Raji (cell line): ENCODE data around the gene NUP210.
A peak's percentile ranks its signal among the peaks of the same experiment; 100 is the strongest.

Experiments
- POLR2A ChIP-seq: IDR thresholded peaks from 2 replicates; pipeline ENCODE4 v1.6.1; 2011; ENCODE audit warnings: low read depth, low read length, control low read depth; ENCODE audit not compliant: insufficient read depth

The NUP210 gene

GRCh38 chr3:13336592-13336991, 83.5 kb downstream of the NUP210 start:
- TF ChIP-seq POLR2A: no peak

GRCh38 chr3:13335503-13335902, 84.6 kb downstream of the NUP210 start:
- TF ChIP-seq POLR2A: no peak

- no peak for TF ChIP-seq POLR2A
Measured at GRCh38 chr3:13335059-13335458, 85.1 kb downstream of the NUP210 start.

- no peak for TF ChIP-seq POLR2A
Measured at GRCh38 chr3:13333236-13333897, 86.8 kb downstream of the NUP210 start.

DNA sequence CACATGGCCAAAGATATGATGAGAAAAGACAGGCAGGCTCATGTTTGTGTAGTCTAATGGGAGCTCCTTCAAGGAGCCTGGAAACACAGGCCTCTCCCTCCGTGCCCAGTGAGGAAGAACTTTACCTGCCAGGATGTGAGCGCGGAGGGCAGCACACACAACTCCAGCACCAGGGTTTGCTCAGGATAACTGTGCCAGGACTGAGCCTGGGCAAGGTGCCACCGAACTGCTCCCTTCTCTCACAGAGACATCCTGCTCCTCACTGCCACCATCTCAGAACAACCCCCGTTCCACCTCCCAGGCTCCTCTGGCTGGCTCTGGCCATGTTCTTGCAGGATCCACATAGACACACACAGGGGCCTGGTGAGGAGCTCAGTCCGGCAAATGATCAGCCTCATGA, 87.4 kb downstream of the NUP210 start:
- peak; percentile 20; the same call in 1 of the 2 replicates for TF ChIP-seq POLR2A

- peak; percentile 49; the same call in 1 of the 2 replicates for TF ChIP-seq POLR2A
Measured at GRCh38 chr3:13332158-13332557, 88.0 kb downstream of the NUP210 start.

GRCh38 chr3:13329746-13330145, 90.4 kb downstream of the NUP210 start:
- no peak for TF ChIP-seq POLR2A

- no peak for TF ChIP-seq POLR2A
Measured at GRCh38 chr3:13325892-13326443, 94.2 kb downstream of the NUP210 start.

DNA sequence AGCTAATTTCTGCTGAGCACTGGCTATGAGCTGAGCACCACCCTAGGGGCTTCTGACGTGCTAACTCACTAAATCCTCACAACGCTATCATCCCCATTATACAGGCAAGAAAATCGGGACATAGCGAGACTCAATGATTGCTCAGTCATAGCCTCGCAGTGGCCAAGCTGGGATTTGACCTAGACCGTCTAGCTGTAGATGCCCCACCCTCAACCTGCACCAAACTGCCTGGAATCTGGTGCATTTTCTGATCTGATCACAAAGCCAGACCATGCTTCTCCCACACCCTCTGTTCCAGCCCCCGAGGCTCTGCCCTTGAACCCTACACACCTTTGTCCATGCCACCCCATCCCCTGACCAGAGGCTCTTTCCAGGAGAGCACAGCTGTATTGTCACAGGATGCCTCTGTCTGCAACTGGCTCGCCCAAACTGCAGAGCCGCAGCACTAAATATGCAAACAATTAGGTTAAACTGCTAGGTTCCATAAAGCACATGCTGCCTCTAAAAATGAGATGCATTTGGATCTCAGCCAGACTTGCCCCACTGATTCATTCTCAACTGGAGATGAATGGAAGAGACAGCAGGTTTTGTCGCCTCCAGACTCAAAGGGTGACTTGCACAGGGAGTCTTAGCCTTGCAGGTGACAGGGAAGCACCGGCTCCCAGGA, 95.2 kb downstream of the NUP210 start:
- TF ChIP-seq POLR2A: no peak

DNA sequence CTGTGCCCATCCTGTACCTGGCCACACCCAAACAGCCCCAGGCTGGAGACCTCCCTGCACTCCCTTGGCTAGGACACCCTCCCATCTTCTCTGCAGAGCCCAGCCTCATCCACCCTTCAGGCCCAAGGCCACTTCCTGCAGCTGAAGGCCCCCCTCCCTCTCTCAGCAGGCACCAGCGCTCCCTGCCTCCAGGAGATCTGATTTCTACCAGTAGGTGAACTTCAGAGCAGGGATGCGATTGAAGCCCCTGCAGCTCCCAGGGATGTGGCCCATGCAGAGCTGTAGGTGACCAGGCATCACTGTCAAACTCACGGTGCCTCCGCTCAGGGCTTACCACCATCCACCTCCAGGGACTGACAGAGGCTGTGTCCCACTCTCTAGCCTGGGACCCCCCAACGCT, 96.3 kb downstream of the NUP210 start:
- TF ChIP-seq POLR2A: no peak

- TF ChIP-seq POLR2A: no peak
Measured at GRCh38 chr3:13322324-13322723, 97.8 kb downstream of the NUP210 start.

DNA sequence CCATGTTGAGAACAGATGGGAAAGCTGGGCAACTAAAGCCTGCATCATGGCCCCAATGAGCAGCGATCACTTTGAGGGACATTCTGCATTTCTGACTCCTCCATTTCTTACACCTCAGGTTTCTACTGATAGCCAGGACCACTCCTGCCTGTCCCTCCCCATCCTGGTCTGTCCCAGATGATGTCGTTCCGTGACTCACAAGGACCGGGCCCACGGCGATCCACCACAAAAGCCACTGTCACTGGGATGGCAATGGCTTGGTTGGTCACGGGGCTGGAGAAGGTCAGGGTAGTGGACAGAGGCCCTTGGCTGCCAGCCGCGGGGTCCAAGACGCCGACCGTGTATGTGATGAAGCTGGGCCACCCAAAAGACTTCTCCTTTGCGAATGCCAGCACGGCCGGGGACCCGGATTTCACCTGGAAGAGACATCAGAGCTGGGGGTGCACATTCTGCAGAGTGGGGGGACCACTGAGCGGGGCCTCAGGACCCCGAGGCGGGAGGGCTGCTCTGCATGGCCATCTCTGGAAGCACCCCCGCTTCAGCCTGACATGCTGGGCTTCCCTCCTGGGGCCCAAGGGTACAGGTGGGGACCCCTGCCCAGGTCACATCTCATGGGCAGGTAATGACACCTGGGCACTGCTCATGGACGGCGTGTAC, 100.4 kb downstream of the NUP210 start:
- no peak for TF ChIP-seq POLR2A

GRCh38 chr3:13318626-13319470, 101.3 kb downstream of the NUP210 start:
- TF ChIP-seq POLR2A: no peak

DNA sequence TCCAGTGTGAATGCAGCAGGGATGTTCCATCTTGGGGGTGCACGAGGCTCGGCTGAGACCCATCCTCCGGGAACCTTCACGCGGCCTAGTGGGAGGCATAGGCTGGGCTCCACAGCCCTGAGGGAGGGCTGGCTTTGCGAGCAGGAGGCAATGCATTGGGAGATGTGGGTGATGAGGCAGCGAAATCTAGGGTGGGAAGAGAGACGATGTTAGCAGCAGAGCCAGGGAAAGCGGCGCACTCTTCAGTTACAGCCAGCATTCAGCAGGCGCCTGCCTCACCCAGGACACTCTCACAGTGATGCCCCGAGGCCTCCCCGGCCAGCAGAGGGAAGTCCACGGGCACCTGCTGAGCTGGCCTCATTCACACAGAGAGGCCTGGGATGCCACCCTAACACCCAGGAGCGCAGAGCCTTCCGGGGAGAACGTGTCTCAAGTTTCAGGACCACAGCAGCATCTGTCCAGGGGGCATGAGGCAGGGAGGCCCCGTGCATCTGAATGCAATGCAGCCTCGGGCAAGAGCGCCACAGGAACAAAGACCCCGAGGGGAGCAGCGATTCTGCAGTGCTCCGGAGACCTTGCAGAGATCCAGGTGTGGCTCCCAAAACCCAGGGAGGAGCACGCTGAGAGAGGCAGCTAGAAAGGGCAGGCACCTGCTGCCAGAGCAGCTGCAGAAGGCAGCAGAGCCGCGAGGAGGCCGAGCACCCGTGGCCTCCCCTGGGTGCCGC, 102.4 kb downstream of the NUP210 start:
- TF ChIP-seq POLR2A: no peak
